ENCODE measurements around the gene STARD3.

GRCh38 chr17:39667262-39667944 is 30.5 kb downstream of the STARD3 start:
- TF ChIP-seq CTCF (IDR thresholded peaks at IDR 0.05) (no peak), EP300 (IDR thresholded peaks at IDR 0.05) (no peak), POLR2A (IDR thresholded peaks at IDR 0.05) (no peak)

All from ovary (tissue), 3 donors.